Breast epithelium (tissue), 4 donors: ENCODE data around the gene UBE3C. TPM values are rescaled to one million over a fixed set of nuclear protein-coding genes. Genes with fewer than 3 reads are reported as not detected.

Experiments
- DNase-seq, 2 donors: peaks; one replicate each; pipeline ENCODE4 v3.0.0-alpha.2; 2019; ENCODE audit warnings: low spot score in 2 of 2
- H3K27ac ChIP-seq, 2 donors: fragments of 200-600 bp; sonication (generic) in 1 of 2; one replicate each; pipeline ENCODE4 v1.5.1; 2016 to 2019; ENCODE audit warnings: mild to moderate bottlenecking in 1 of 2
- H3K27me3 ChIP-seq, 2 donors: fragments of 200-600 bp; sonication (generic) in 1 of 2; one replicate each; pipeline versions ENCODE4 v1.5.1 to v1.6.0; 2017 to 2019; ENCODE audit warnings: control low read depth in 1 of 2, mild to moderate bottlenecking in 1 of 2
- H3K36me3 ChIP-seq: fragments of 200-600 bp; one replicate; pipeline ENCODE4 v1.5.1; 2019
- H3K4me1 ChIP-seq, 2 donors: fragments of 200-600 bp; sonication (generic); one replicate each; pipeline ENCODE4 v1.5.1; 2016 to 2019; ENCODE audit warnings: control low read depth in 1 of 2
- H3K4me3 ChIP-seq, 3 donors: fragments of 200-600 bp; sonication (generic); 1 replicate in 2 of 3; 2 replicates in 1 of 3; pipeline ENCODE4 v1.5.1; 2016 to 2019; ENCODE audit warnings: mild to moderate bottlenecking in 3 of 3, moderate library complexity in 2 of 3
- H3K9me3 ChIP-seq, 2 donors: fragments of 200-600 bp; sonication (generic) in 1 of 2; one replicate each; pipeline ENCODE4 v1.5.1; 2016 to 2019; ENCODE audit warnings: control low read depth in 1 of 2
- CTCF ChIP-seq, 3 donors: fragments of 450-650 bp; IDR thresholded peaks; one replicate each; pipeline ENCODE4 v1.5.1; 2016 to 2017; ENCODE audit warnings: antibody characterized with exemption in 3 of 3, mild to moderate bottlenecking in 3 of 3, moderate library complexity in 3 of 3
- POLR2A ChIP-seq: fragments of 450-650 bp; IDR thresholded peaks from one replicate; pipeline ENCODE4 v1.6.1; 2016; ENCODE audit warnings: antibody characterized with exemption, mild to moderate bottlenecking, moderate library complexity
- POLR2AphosphoS5 ChIP-seq, 3 donors: sonication (generic); formaldehyde crosslinking; IDR thresholded peaks; one replicate each; pipeline ENCODE4 v1.6.1; 2017; ENCODE audit warnings: antibody characterized with exemption in 3 of 3
- intact Hi-C: fragments of 100-400 bp; cut with DNase I; formaldehyde crosslinking; loops from one replicate; pipeline ENCODE4 v1.15.1; 2023; ENCODE audit warnings: low total_unique reads
- total RNA-seq, 3 donors: library from RNA; depleted of rRNA; stranded (reverse); fragments of >200 nt; gene quantifications; one replicate each; pipeline ENCODE4 v1.1.0, GENCODE V29; 2016

The UBE3C gene
- total RNA-seq, 3 donors from 2014 or later = 63.0 to 96.4 (median 87.4) TPM

GRCh38 chr7:157139810-157140510, 1.2 kb downstream of the UBE3C start:
- Histone ChIP-seq H3K4me3 (peak overlapping the region; percentile 53 to 94 (median 76)), H3K4me1 (peaks cover 0 to 19% of the 10 kb centered on the region in 2 donors), H3K27ac (peak overlapping the region; percentile 92 to 93), H3K9me3 (no peaks in the 10 kb centered on the region), H3K36me3 (no peaks in the 10 kb centered on the region), H3K27me3 (no peaks in the 10 kb centered on the region)
- no peak for TF ChIP-seq POLR2AphosphoS5 (IDR thresholded peaks at IDR 0.05)
- no peak for TF ChIP-seq POLR2A
- no peak for TF ChIP-seq CTCF (IDR thresholded peaks at IDR 0.05)
- intact Hi-C loops = loop anchor here (1.0 kb wide), 1 partner anchor 11 kb away; no protein-coding TSS in a partner anchor
- DNase-seq = no peak

- H3K27ac ChIP-seq = no peak overlapping the region
Measured at GRCh38 chr7:157140511-157140905, 1.8 kb downstream of the UBE3C start.

GRCh38 chr7:157141525-157142060, 2.9 kb downstream of the UBE3C start:
- peaks cover 0 to 19% of the 10 kb centered on the region in 2 donors for H3K4me1 ChIP-seq
- no peak for TF ChIP-seq POLR2A
- TF ChIP-seq POLR2AphosphoS5 (IDR thresholded peaks at IDR 0.05) = no peak
- TF ChIP-seq CTCF (IDR thresholded peaks at IDR 0.05) = no peak
- no peak for DNase-seq
- intact Hi-C loops = no loop called here
- no peaks in the 10 kb centered on the region for H3K9me3 ChIP-seq
- no peak overlapping the region for H3K27ac ChIP-seq
- H3K4me3 ChIP-seq = no peak overlapping the region
- no peaks in the 10 kb centered on the region for H3K27me3 ChIP-seq
- no peaks in the 10 kb centered on the region for H3K36me3 ChIP-seq

More at GRCh38 chr7:157140511-157140905, 1.8 kb downstream of the UBE3C start:
- TF ChIP-seq CTCF (IDR thresholded peaks at IDR 0.05) (no peak), POLR2A (no peak), POLR2AphosphoS5 (IDR thresholded peaks at IDR 0.05) (no peak)
- H3K4me1 ChIP-seq = peaks cover 0 to 19% of the 10 kb centered on the region in 2 donors
- intact Hi-C loops = loop anchor here (1.0 kb wide), 1 partner anchor 11 kb away; no protein-coding TSS in a partner anchor
- peak overlapping the region in 2 of 3 donors; percentile 76 to 94 for H3K4me3 ChIP-seq
- H3K27me3 ChIP-seq = no peaks in the 10 kb centered on the region
- no peak for DNase-seq
- no peaks in the 10 kb centered on the region for H3K9me3 ChIP-seq
- H3K36me3 ChIP-seq = no peaks in the 10 kb centered on the region

- Histone ChIP-seq H3K36me3 (no peaks in the 10 kb centered on the region), H3K27ac (no peak overlapping the region), H3K27me3 (no peaks in the 10 kb centered on the region), H3K4me1 (peaks cover 0 to 19% of the 10 kb centered on the region in 2 donors), H3K9me3 (no peaks in the 10 kb centered on the region), H3K4me3 (no peak overlapping the region)
- intact Hi-C loops = no loop called here
- TF ChIP-seq POLR2AphosphoS5 (IDR thresholded peaks at IDR 0.05) (no peak), POLR2A (no peak), CTCF (IDR thresholded peaks at IDR 0.05) (no peak)
- DNase-seq = no peak
Measured at GRCh38 chr7:157143788-157144187, 5.1 kb downstream of the UBE3C start.

- Histone ChIP-seq H3K27ac (no peak overlapping the region), H3K4me1 (no peaks in the 10 kb centered on the region), H3K9me3 (no peaks in the 10 kb centered on the region), H3K36me3 (no peaks in the 10 kb centered on the region), H3K4me3 (no peak overlapping the region), H3K27me3 (no peaks in the 10 kb centered on the region)
- DNase-seq = no peak
- intact Hi-C loops = no loop called here
- TF ChIP-seq POLR2A = no peak
- no peak for TF ChIP-seq CTCF (IDR thresholded peaks at IDR 0.05)
- TF ChIP-seq POLR2AphosphoS5 (IDR thresholded peaks at IDR 0.05) = no peak
Measured at GRCh38 chr7:157149317-157149716, 10.6 kb downstream of the UBE3C start.
